ENCODE results near the gene NKAIN2. TPM values are rescaled to one million over a fixed set of nuclear protein-coding genes. Genes with fewer than 3 reads are reported as not detected.
"Not testable (repeated sequence)": the region's sequence is repeated elsewhere in the genome, so short reads cannot be mapped to it uniquely, and the experiment has no call there.

Gene NKAIN2
- polyA plus RNA-seq, 3 donors = 14.5 to 20.0 (median 18.8) TPM

DNA sequence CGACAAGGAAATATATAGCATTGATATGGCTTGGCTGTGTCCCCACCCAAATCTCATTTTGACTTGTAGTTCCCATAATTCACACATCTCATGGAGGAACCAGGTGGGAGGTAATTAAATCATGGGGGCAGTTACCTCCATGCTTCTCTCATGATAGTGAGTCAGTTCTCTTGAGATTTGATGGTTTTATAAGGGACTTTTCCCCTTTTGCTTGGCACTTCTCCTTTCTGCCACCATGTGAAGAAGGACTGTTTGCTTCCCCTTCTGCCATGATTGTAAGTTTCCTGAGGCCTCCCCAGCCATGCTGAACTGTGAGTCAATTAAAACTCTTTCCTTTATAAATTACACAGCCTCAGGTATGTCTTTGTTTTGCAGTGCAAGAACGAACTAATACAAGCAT lies 756.4 kb downstream of the NKAIN2 start:
- DNase-seq (ENCODE audit: extremely low read depth in 1 of 11, low read depth in 9 of 11, low spot score in 4 of 11) = not testable (repeated sequence)

DNA sequence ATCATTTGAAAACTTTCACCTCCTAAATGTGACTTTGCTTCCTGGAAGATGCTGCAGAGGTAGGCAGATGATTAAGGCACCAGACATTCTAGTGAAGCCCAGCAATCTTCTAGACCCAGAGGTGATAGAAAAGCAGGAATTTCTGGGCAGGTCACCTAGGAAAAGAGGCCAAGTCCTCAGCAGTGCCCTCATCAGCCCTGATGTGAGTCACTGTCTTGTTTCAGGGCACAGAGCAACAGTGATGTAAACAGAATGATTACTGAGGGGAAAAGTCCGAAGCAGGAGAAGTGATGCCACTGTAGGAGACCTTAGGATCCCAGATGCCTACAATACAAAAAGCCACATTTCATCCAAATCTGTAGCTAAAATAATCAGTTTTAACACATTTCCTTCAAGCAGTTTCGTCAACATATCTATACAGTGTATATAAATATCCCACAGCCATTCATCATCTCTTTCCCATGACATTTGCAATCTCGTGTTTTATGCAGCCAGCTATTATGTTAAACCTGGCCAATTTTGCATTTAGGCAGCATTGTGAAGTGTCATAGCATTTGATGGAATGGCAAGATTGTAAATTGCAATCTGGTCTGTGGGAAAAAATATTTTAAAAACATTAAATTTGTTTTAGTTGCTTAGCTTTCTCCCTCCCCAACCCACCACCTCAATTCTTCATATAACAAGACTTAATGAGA lies 757.4 kb downstream of the NKAIN2 start:
- DNase-seq (ENCODE audit: extremely low read depth in 1 of 11, low read depth in 9 of 11, low spot score in 4 of 11) = no peak

DNA sequence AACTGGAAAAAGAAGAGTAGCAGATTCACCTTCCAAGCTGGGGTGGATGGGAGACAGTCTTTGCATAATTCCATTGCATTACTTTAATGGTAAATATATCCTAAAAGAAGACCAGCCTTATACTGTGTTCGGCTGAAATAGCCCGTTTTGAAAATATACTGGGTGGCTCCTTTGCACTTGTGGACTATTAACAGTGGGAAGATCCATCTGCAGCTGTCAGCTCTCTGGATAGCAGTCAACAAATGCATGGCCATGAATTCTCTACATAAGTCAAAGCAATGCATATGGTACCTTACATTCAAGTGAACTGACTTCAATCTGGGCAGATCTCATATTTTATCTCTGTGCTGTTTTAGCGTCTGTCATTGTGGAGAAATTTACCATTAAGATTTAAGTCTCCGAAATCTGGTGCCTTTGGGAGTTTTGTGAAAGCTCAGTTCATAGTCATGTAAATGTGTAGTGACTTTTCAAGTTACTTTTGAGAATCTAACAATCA lies 758.0 kb downstream of the NKAIN2 start:
- DNase-seq (ENCODE audit: extremely low read depth in 1 of 11, low read depth in 9 of 11, low spot score in 4 of 11) = no peak

DNA sequence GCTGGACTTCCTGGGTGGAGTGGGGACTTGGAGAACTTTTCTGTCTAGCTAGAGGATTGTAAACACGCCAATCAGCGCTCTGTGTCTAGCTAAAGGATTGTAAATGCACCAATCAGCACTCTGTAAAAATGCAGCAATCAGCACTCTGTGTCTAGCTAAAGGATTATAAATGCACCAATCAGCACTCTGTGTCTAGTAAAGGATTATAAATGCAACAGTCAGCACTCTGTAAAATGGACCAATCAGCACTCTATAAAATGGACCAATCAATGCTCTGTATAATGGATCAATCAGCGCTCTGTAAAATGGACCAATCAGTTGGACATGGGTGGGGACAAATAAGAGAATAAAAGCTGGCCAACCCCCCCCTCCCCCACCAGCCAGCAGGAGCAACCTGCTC lies 760.5 kb downstream of the NKAIN2 start:
- DNase-seq (ENCODE audit: extremely low read depth in 1 of 11, low read depth in 9 of 11, low spot score in 4 of 11) = not testable (repeated sequence)

DNA sequence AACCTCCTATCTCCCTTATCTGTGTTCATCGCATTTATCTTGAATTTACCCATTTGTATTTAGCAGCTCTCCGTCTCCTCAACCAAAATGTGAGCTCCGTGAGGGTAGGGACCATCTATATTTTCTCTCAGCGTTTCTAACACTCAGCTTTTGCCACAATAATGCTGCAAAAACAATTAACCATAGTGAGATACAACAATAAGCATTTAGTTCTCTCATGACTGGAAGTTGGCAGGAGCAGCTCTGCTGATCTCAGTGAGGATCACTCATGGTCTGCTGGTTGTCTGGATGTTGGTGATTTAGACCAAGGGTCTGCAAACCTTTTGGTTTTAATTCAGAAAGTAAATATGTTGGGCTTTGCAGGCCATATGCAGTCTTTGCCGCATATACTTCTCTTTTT lies 763.7 kb downstream of the NKAIN2 start:
- no peak for DNase-seq (ENCODE audit: extremely low read depth in 1 of 11, low read depth in 9 of 11, low spot score in 4 of 11)

DNA sequence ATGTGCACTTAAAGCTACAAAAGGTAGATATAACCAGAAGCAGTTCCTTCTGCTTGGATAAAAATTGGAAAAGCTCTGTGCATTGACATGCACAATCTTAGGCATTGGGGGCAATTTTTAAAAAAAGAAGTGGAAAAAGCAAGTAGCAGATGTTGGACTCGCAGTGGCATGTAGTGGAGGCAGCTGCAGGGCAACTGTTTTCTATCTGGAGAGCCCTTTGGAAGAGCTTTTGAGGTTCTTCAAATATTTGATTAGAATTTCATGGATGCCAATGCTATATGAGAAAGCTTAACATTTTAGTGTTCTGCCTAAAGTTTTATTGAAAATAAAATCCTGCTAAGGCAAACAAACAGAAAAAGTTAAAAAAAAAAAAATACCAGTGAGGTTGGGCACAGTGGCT lies 770.3 kb downstream of the NKAIN2 start:
- no peak for DNase-seq (ENCODE audit: extremely low read depth in 1 of 11, low read depth in 9 of 11, low spot score in 4 of 11)

DNA sequence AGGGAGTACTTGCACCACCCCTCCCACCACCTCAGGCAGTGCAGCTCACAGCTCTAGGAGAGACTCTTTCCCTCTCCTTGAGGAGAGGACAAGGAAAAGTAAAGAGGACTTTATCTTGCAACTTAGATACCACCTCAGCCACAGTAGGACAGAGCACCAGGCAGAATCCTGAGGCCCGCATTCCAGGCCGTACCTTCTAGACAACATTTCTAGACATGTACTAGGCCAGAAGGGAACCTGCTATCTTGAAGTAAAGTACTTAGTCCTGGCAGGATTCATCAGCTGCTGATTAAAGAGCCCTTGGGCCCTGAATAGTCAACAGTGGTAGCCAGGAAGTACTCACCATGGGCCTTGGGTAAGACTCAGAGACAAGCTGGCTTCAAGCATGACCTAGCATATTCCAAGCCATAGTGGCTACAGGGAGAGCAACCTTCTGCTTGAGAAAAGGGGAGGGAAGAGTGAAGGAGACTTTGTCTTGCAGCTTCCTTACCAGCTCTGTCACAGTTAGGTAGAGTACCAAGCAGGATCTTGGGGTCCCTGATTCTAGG lies 774.1 kb downstream of the NKAIN2 start:
- no peak for DNase-seq (ENCODE audit: extremely low read depth in 1 of 11, low read depth in 9 of 11, low spot score in 4 of 11)

DNA sequence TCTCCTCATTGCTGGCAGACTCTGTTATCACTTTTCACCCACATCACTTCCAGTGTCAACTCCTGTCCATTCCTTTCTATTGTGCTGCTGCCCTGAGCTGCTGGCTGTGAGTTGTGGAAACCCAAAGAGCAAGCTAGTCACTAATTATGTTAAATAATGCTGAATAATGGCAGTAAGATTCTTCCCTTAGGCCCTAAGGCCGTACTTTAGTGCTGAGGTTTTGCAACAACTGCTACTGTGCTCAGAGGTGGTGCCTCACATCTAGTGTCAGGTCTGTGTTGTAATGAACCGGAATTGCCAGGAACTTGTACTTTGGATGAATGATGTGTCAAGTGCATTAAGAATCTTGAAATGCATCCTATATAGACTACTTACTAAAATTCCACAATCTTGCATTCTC lies 786.3 kb downstream of the NKAIN2 start:
- DNase-seq (ENCODE audit: extremely low read depth in 1 of 11, low read depth in 9 of 11, low spot score in 4 of 11) = no peak

DNA sequence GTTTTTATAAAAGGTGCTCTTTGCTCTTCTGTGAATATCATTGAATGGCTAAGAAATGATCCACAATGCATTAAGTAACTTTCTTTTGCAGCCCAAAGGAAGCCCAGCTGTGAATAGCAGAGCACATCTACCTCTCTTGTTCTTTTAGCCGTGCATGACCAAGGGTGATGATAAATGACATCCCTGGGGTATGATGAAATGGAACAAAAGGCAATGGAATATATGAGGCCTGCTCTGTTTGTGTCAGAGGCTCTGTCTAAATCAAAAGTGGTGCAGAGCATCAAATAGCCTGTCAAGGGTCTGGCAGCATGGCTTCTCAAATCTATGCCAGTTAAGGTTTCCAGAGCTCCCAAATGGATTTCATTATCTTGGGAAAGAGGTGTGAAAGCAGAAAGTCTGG lies 796.0 kb downstream of the NKAIN2 start:
- DNase-seq (ENCODE audit: extremely low read depth in 1 of 11, low read depth in 9 of 11, low spot score in 4 of 11) = no peak

DNA sequence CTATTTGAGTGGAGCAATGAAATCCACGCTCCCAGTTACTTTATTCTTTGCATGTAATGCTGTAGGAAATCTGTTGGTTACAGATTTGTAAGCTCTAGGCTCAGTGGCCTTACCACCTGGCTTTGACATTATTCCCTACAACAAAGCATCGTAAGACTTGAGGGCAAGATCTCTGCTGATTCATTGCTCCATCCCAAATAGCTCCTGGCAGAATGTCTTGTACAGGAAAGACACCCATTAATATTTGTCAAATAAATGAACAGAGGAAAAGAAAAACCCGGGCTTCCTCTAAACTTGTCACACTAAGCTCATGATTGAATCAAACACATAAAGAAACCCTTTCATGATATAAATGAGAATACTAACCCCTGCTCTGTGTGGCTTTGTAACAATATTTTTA lies 801.1 kb downstream of the NKAIN2 start:
- no peak for DNase-seq (ENCODE audit: extremely low read depth in 1 of 11, low read depth in 9 of 11, low spot score in 4 of 11)

DNA sequence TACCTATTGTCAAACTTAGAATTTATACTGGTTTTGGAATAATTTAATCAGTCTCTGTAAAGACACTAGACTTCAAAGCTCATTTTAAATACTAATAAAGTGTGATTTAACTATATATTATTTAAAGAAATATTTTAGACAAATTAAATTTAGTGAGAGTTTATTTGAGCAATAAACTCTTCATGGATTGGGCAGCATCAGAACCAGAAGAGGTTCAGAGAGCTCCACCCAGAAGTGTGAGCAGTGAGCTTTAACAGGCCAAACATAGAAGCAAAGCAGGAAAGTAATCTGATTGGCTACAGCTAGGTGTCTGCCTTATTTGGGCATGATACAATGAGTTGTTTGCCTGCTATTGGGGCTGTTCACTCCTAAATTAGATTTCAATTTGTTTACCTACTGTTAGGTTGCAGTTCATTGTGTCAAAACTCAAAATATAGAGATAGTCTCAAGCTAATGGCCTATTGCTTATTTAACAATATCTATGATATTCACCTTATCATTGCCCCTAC lies 803.5 kb downstream of the NKAIN2 start:
- no peak for DNase-seq (ENCODE audit: extremely low read depth in 1 of 11, low read depth in 9 of 11, low spot score in 4 of 11)

DNA sequence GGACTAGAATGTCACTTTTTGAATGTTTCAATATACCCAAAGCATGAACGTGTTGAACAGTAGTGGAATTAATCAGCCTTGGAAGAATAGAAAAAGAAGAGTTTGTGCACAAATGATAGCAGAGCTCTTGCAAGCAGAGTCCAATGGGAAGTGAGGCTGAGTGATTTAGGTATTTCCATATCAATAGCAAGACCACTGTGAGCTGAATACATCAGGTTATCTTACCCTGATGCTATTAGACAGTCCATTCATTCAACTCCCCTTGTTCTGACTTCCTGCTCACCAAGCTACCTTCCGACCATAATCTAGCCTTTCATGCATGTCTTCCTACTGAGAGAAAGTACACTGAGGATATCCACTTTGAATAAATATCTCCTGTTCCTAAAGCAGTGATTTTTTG lies 809.4 kb downstream of the NKAIN2 start:
- DNase-seq (ENCODE audit: extremely low read depth in 1 of 11, low read depth in 9 of 11, low spot score in 4 of 11) = no peak

DNA sequence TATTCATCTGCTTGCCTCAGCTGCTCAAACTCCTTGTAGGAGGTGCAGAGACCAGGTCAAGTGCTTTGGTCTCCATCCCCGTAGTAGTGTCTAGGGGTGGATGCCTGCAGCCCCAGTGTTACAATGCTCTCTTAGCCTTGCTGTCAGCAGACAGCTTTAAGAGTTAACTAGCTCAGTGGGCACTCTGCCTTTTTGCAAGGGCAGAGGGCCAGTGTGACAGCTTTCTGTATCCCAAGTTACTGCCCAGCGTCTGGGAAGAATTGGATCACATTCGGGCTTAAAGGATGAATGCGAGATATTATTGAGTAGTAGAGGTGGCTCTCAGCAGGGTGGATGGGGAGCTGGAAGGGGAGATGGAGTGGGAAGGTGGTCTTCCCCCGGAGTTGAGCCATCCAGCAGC lies 818.7 kb downstream of the NKAIN2 start:
- DNase-seq (ENCODE audit: extremely low read depth in 1 of 11, low read depth in 9 of 11, low spot score in 4 of 11) = no peak

DNA sequence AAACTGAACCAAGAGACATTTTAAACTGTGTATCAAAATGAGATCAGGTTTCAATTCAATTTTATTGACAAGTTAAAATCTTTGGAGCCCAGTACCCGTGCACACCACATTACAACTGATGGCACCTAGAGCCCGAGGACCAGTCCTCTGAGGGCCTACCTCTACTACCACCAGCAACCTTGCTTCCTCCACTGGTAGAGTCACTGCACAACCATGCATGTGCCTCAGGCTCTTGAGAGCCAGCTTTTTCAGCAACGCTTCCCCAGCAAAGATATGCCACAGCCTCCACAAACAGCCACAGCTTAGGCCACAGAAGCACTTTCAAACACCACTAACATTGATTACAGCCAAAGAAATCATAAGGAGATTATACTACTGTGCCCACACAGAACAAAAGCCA lies 830.0 kb downstream of the NKAIN2 start:
- no peak for DNase-seq (ENCODE audit: extremely low read depth in 1 of 11, low read depth in 9 of 11, low spot score in 4 of 11)

DNA sequence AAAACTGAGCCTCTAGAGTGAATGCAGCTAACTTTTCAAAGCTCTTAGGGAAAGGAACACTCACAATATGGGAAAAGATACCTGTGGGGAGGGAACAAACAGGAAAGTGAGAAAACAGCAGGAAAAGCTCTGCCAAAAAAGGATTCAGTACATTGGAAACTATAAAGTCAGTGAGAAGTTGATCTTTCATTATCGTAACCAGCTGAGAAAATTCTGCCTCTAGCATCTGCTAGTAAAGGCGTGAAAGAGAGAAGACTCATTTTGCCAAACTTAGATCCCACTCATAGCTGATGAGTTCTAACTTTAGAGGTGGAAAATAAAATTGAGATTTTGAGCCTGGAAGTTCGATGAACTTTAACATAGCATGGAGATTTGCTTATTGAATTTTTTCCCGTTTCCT lies 836.8 kb downstream of the NKAIN2 start:
- DNase-seq (ENCODE audit: extremely low read depth in 1 of 11, low read depth in 9 of 11, low spot score in 4 of 11) = no peak

DNA sequence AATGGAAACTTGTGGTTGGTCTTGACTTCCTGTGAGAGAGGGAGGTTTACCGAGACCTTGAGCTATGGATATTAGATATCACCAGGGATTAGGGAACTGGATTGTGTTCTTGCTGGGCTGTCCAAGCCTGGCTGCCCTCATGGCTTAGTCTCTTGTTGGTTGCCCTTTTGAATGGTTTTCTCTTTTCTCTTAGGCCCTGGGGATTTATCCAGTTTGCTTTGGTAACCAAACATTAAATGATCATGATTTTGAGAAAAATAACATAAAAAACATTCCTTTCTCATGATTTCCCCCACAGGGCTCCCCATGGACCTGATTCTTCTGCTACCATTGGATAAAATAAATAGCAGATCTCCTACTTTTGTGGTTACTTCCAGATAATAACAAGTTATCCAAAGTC lies 852.2 kb downstream of the NKAIN2 start:
- no peak for DNase-seq (ENCODE audit: extremely low read depth in 1 of 11, low read depth in 9 of 11, low spot score in 4 of 11)

DNA sequence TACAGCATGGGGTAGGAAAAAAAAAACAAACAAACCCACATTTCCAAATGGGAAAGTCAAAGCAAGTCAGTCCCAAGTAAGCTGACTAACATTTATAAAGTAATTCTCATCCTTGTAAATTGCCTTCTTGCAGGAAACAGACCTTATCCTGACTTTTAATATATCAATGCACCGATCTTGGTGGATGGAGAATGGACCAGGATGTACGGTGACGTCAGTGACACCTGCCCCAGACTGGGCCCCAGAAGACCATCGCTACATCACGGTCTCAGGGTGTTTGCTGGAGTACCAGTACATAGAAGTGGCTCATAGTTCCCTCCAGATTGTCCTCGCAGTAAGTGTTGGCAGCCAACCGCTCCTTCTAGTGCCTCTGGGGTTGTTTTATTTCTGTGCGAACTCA lies 854.4 kb downstream of the NKAIN2 start:
- DNase-seq (ENCODE audit: extremely low read depth in 1 of 11, low read depth in 9 of 11, low spot score in 4 of 11) = no peak

DNA sequence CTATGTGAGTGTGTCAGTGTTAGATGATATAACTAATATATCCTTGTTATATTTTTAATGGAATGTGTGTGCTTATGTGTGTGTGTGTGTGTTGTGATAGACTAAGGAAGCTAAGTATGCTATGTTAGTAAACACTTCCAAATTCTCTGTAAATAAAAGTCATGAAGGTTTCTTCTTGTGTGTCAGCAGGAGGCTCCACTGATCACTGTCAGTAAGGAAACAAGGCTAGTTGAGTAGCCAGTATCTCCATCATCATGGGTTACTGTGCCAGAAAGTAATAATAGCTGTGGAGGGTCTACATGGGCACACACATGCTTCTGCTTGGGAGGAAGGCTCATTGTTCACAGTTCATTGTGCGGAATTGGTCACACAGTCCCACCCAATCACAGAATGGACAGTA lies 855.8 kb downstream of the NKAIN2 start:
- no peak for DNase-seq (ENCODE audit: extremely low read depth in 1 of 11, low read depth in 9 of 11, low spot score in 4 of 11)

DNA sequence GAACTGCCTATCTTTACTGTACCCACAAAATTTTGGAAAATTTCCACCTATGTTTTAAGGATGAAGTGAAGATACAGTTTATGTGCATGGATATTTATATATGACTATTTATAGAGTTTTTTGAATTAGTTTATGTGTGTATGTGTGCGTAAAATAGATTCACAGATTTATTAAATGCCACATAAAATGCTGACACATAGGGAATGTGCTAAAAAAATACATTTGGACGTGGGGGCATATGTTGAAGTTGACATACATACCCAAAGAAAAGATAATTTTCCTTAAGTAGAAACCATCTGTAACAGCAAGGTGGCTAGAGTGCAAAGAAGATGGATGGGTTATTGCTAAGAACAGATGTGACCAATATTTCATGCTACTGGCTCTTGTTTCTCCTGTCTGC lies 856.5 kb downstream of the NKAIN2 start:
- DNase-seq (ENCODE audit: extremely low read depth in 1 of 11, low read depth in 9 of 11, low spot score in 4 of 11) = no peak

DNA sequence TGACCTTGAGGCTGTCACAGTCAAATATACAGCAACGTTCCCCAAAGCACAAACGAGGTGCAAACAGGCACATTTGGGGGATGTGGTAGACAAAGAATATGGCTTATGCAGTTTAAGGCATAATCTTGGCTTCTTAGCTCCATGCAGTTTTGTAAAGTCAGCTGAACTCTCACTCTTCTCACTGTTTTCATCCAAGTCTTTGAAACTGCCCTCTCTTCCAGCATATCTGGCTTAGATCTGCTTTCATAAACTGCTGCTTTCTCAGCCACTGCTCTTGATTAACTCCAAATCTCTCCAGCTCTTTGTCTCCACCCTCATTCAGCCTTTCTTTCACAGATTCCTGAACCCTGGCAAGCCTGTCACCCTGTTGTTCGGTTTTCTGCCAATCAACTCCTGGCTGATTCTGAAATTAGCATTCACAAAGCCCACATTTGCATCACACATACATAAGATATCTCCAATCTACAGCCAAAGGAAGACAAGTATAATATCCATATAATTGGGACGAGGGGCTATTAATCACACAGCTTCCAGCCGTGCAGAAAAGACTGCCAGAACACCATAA lies 857.5 kb downstream of the NKAIN2 start:
- no peak for DNase-seq (ENCODE audit: extremely low read depth in 1 of 11, low read depth in 9 of 11, low spot score in 4 of 11)

DNA sequence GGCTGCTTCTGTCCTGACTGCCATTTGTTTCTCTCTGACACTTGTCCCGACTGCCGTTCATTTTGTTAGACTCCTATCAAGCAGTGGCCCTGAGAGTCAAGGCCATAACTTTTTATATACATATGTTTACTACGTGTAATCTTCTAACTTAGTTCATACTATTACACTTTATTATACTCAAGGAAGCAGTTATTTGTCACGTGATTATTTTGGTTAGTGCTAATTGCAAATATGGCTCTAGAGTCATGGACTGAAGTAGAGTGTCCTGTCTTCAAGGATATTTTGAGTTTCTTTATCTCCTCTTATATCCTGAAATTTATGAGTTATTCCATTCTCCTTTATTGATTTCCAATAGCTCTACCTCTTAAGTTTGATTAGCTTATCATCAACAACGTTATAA lies 864.4 kb downstream of the NKAIN2 start:
- DNase-seq (ENCODE audit: extremely low read depth in 1 of 11, low read depth in 9 of 11, low spot score in 4 of 11) = no peak
